Subcutaneous abdominal adipose tissue (tissue), 5 donors: ENCODE results near the gene UBE2E2.
A peak's percentile ranks its signal among the peaks of the same experiment; 100 is the strongest.

Experiments used
- H3K27ac ChIP-seq: one replicate; pipeline ENCODE4 v1.7.0; 2013; ENCODE audit warnings: low read depth, mild to moderate bottlenecking, inconsistent platforms, low read length, moderate library complexity
- H3K27me3 ChIP-seq, 5 donors: one replicate each; pipeline ENCODE4 v1.7.0; 2013; ENCODE audit warnings: low read length in 5 of 5, inconsistent platforms in 1 of 5; ENCODE audit not compliant: control insufficient read depth in 5 of 5, insufficient read depth in 4 of 5
- H3K36me3 ChIP-seq, 5 donors: one replicate each; pipeline ENCODE4 v1.7.0; 2013; ENCODE audit warnings: low read length in 5 of 5; ENCODE audit not compliant: control insufficient read depth in 5 of 5, insufficient read depth in 5 of 5
- H3K4me1 ChIP-seq, 5 donors: one replicate each; pipeline ENCODE4 v1.7.0; 2013; ENCODE audit warnings: low read length in 5 of 5, mild to moderate bottlenecking in 3 of 5, moderate library complexity in 1 of 5; ENCODE audit not compliant: control insufficient read depth in 5 of 5, insufficient read depth in 5 of 5
- H3K4me3 ChIP-seq, 5 donors: one replicate each; pipeline ENCODE4 v1.7.0; 2013; ENCODE audit warnings: low read length in 5 of 5, low read depth in 1 of 5
- H3K9ac ChIP-seq, 5 donors: one replicate each; pipeline ENCODE4 v1.7.0; 2013; ENCODE audit warnings: low read length in 5 of 5, mild to moderate bottlenecking in 4 of 5, moderate library complexity in 3 of 5
- H3K9me3 ChIP-seq, 5 donors: one replicate each; pipeline ENCODE4 v1.7.0; 2013; ENCODE audit warnings: low read length in 5 of 5; ENCODE audit not compliant: control insufficient read depth in 5 of 5
- donor health status: healthy.
- donor health status: healthy.
- donor health status: healthy.
- donor health status: healthy.
- donor health status: healthy.

UBE2E2 gene

GRCh38 chr3:23439080-23439479 lies 236.0 kb downstream of the UBE2E2 start:
- no peaks in the 10 kb centered on the region for H3K27me3 ChIP-seq
- no peak overlapping the region for H3K4me3 ChIP-seq
- no peaks in the 10 kb centered on the region for H3K9me3 ChIP-seq
- H3K4me1 ChIP-seq: peaks cover 0 to 3% (median 0%) of the 10 kb centered on the region in 5 donors
- no peaks in the 10 kb centered on the region for H3K36me3 ChIP-seq
- no peak overlapping the region for H3K9ac ChIP-seq
- no peak overlapping the region for H3K27ac ChIP-seq

- H3K36me3 ChIP-seq: no peaks in the 10 kb centered on the region
These were observed 237.5 kb downstream of the UBE2E2 start for GRCh38 chr3:23440416-23441294.

GRCh38 chr3:23442598-23443383 lies 239.7 kb downstream of the UBE2E2 start:
- Histone ChIP-seq H3K36me3 (no peaks in the 10 kb centered on the region), H3K9me3 (no peaks in the 10 kb centered on the region), H3K9ac (no peak overlapping the region), H3K4me3 (no peak overlapping the region), H3K4me1 (peaks cover 0 to 3% (median 0%) of the 10 kb centered on the region in 5 donors), H3K27ac (no peak overlapping the region), H3K27me3 (no peaks in the 10 kb centered on the region)

More at GRCh38 chr3:23440416-23441294, 237.5 kb downstream of the UBE2E2 start:
- H3K4me3 ChIP-seq: no peak overlapping the region
- no peaks in the 10 kb centered on the region for H3K27me3 ChIP-seq
- H3K4me1 ChIP-seq: peaks cover 0 to 3% (median 0%) of the 10 kb centered on the region in 5 donors
- H3K9ac ChIP-seq: no peak overlapping the region
- no peak overlapping the region for H3K27ac ChIP-seq
- H3K9me3 ChIP-seq: no peaks in the 10 kb centered on the region

- Histone ChIP-seq H3K4me3 (no peak overlapping the region), H3K36me3 (no peaks in the 10 kb centered on the region), H3K4me1 (no peaks in the 10 kb centered on the region), H3K27ac (no peak overlapping the region), H3K9ac (no peak overlapping the region), H3K27me3 (no peaks in the 10 kb centered on the region), H3K9me3 (no peaks in the 10 kb centered on the region)
These were observed 241.3 kb downstream of the UBE2E2 start for GRCh38 chr3:23444386-23444785.

GRCh38 chr3:23446301-23446700 lies 243.2 kb downstream of the UBE2E2 start:
- Histone ChIP-seq H3K27me3 (no peaks in the 10 kb centered on the region), H3K9ac (no peak overlapping the region), H3K36me3 (no peaks in the 10 kb centered on the region), H3K4me3 (no peak overlapping the region), H3K9me3 (no peaks in the 10 kb centered on the region), H3K4me1 (peaks cover 0 to 8% (median 0%) of the 10 kb centered on the region in 5 donors), H3K27ac (no peak overlapping the region)

GRCh38 chr3:23448998-23449537 lies 245.9 kb downstream of the UBE2E2 start:
- H3K9me3 ChIP-seq: no peaks in the 10 kb centered on the region
- no peaks in the 10 kb centered on the region for H3K36me3 ChIP-seq

GRCh38 chr3:23450051-23450450 lies 246.9 kb downstream of the UBE2E2 start:
- peak overlapping the region; percentile 20 for H3K27ac ChIP-seq
- H3K9me3 ChIP-seq: no peaks in the 10 kb centered on the region
- no peaks in the 10 kb centered on the region for H3K36me3 ChIP-seq
- H3K4me3 ChIP-seq: no peak overlapping the region
- H3K9ac ChIP-seq: no peak overlapping the region
- no peaks in the 10 kb centered on the region for H3K27me3 ChIP-seq
- peaks cover 0 to 15% (median 5%) of the 10 kb centered on the region in 5 donors for H3K4me1 ChIP-seq

More at GRCh38 chr3:23448998-23449537, 245.9 kb downstream of the UBE2E2 start:
- H3K4me1 ChIP-seq: peaks cover 0 to 8% (median 0%) of the 10 kb centered on the region in 5 donors
- H3K9ac ChIP-seq: no peak overlapping the region
- H3K27me3 ChIP-seq: no peaks in the 10 kb centered on the region
- no peak overlapping the region for H3K27ac ChIP-seq
- H3K4me3 ChIP-seq: no peak overlapping the region

- Histone ChIP-seq H3K9me3 (no peaks in the 10 kb centered on the region), H3K27me3 (no peaks in the 10 kb centered on the region), H3K4me1 (peaks cover 0 to 22% (median 13%) of the 10 kb centered on the region in 5 donors), H3K36me3 (no peaks in the 10 kb centered on the region), H3K9ac (no peak overlapping the region), H3K27ac (no peak overlapping the region), H3K4me3 (no peak overlapping the region)
These were observed 247.7 kb downstream of the UBE2E2 start for GRCh38 chr3:23450806-23451205.

- Histone ChIP-seq H3K27ac (no peak overlapping the region), H3K9ac (no peak overlapping the region), H3K4me3 (no peak overlapping the region), H3K36me3 (no peaks in the 10 kb centered on the region), H3K27me3 (no peaks in the 10 kb centered on the region), H3K4me1 (peaks cover 0 to 22% (median 13%) of the 10 kb centered on the region in 5 donors), H3K9me3 (peaks cover 0 to 2% (median 0%) of the 10 kb centered on the region in 5 donors)
These were observed 249.3 kb downstream of the UBE2E2 start for GRCh38 chr3:23452408-23452807.
